Stimulated activated CD4-positive, alpha-beta T cell treated with anti-CD3 and anti-CD28 coated beads, TNF-alpha, amount 100 ng/mL, for 1 hour (primary cell): ENCODE measurements around the gene SREBF1.

Experiments used
- DNase-seq, 3 donors: peaks; one replicate each; pipeline ENCODE4 v3.0.0-alpha.2; 2020; ENCODE audit warnings: low read depth in 3 of 3, low spot score in 1 of 3

The SREBF1 gene

DNA sequence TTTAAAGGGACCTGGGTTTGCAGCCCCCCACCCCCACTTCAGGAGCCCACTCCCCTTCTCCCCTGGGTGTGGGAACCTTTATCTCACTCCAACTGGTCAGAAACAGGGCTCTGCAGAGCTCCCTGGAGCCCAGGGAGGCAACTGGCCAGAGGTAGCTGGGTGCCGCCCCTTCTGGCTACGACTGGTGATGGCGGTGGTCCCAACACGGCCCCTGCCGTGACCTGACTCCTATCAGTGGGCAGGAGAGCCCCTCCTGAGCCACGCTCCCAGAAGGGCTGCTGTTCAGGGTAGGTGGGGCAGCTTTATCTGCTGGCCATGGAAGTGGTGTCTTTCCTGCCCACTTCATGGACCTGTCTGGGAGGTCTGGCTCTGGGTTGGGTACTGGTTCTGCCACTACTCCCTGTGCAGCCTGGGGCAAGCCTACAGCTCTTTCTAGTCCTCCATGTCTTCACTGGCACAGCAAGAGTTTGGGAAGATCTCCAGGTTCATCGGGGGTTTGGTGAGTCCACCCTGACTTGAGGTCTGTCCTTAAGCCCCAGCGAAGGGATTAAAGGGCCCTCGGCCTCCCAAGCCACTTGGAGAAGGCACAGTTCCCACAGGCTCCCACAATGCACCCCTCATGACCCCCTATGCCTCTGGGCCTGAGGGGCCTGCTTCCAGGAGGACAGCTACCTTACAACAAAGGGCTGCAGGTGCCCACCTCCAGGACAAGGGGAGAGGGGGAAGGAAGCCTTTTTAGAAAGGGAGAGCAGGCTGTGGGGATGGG, 5.5 kb upstream of the SREBF1 start:
- no peak for DNase-seq

DNA sequence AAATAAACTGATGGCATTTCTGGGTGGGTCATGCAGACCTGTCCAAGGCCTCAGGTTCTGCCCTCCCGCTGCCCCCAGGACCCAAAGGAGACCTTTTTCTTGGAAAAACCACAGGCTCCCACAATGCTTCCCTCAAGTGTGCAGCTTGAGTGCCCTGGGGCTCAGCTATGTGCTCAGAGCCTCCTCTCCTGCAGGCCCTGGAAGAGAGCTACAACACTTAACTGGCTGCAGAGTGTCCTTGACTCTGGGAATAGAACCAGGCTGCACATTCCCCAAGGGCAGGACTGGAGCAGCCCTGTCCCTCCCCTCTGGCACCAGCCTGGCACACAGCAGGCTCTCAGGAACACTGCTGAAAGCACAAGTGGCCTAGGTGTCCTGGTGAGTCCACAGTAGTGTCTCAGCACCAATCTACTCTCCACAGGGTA, 4.8 kb upstream of the SREBF1 start:
- no peak for DNase-seq

DNA sequence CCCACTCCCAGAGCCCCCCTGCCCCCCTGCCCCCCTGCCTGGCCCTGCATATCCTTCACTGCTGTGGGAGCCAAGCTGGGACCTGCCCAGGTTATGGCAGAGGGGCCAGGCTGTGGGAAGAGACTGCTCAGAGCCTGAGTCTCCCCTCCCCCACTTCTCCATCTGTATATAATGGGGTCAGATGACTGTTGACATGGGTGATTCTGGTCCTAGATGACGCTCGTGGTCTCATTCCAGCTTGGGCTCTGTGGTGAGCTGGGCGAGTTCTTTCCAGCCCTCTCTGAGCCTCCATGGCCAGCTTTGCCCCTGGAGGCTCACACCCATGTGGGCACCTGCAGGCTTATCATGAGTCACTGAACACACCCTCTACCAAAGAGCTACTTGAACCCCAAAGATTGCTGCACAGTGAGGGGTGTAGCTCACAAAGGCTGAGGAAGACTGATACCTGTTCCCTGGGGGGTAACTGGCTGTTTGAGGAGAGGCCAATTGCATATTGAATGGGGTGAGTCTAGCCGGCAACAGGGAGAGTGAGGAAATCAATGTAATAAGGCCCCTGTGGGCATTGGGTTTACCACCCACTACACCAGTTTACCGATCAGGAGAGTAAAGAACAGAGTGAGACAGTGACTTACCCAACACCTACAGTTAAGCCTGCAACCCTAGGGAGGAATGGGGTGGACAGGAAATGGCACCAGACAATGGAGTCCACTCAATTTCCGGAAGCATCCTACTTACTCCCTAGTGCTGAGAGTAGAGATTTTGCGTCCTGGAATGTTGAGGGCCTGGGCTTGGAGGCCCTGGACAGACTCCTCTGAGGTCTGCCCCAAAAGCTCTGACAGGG, 4.2 kb upstream of the SREBF1 start:
- DNase-seq = no peak

DNA sequence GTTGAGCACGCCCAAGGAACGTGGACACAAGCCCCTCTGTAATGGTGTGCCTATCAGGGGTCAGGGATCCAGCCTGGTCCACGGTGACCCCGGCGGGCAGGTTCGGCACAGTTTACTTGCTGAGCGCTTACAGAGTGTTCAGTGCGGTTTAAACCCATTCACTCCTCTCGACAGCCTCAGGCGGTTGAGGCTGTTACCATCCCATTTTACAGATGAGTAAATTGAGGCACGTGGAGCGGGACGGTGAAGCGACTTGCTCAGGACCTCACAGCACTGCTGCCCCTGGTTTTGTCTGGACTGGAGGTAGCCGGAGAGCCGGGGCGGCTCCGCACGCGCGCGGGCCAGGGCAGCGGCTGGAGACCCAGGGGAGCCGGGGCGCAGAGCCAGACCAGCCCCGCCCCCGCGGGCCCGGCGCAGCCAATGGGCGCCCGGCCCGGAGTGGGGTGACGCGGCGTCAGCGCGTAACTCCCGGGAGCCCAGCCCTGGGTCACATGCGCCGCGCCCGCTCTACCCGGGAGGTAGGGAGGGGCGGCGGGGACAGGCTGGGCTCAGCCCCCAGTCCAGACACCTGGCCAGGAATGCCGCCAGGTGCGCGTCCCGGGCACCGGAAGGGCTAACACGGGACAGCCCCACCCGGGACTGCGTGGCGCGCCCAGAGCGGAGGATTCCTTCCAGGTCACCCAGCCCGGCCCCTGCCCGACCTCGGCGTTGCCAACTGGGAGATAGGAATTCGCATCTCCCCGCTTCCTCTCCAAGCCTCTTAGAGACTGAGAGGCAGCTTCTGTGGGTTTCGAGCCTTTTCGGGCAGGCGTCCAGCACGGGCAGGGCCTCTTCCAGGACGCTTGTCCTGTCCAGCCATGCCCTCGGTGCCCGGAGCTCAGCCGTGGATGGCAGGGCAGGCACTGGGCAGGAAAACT, 3.3 kb upstream of the SREBF1 start:
- DNase-seq = peak; percentile 21 to 67 (median 60)

DNA sequence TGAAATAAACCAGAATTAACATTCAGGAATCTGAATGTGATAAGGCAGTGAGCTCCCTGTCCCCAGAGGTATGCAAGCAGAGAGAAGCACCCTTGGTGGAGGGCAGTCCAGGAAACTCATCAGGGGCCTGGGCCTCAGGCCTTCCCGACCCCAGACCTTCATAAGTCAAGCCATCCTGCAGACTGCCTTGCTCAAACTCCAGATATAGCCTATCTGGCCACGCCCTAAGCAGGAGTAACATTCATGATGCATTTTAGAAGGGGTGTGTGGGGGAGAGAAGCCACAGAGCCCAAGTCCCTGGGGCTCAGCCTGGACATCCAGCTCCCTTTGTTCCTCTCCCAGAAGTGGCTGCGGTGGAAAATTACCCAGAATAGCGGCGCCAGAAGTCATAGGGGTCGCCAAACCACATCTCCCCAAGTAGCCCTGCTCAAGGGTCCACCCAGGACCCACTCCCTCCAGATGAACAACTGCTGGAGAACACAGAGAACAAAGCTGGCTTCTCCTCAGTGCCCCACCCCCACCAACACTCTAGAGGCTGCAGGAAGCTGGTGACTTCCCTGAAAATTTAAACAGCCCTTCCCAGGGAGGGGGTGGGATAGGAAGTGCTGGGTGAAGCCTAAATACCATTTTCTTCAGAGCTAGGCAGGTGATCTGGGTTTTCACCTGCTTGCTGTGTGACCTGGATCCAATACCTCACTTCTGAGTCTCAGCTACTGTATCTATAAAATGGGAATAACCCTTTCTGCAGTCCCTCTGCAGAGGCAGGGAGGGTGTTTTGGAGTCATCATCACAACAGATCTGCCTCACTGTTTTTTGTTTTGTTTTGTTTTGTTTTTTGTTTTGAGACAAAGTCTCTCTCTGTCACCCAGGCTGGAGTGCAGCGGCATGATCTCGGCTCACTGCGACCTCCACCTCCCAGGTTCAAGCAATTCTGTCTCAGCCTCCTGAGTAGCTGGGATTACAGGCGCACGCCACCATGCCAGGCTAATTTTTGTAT, 1.5 kb upstream of the SREBF1 start:
- no peak for DNase-seq

DNA sequence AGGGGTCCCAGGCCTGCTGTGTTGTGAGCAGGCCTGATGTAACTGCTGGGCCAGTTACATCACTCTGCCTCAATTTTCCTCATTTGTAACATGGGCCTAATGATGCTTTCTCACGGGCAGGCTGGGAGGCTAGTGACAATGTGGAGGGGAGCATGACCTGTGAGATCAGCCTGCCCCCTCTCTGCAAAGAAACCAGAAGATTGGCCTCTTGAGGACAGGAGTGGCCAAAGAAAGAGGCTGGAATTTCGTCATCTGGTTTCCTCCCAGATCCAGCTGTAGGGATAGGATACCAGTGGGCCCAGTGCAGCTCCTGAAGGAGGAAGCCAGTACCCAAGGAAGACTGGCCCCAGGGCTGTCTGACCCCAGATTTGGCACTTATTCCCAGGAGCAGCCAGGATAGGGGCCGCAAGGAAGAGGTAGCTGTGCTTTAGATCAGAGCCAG, 615 bp upstream of the SREBF1 start:
- no peak for DNase-seq

DNA sequence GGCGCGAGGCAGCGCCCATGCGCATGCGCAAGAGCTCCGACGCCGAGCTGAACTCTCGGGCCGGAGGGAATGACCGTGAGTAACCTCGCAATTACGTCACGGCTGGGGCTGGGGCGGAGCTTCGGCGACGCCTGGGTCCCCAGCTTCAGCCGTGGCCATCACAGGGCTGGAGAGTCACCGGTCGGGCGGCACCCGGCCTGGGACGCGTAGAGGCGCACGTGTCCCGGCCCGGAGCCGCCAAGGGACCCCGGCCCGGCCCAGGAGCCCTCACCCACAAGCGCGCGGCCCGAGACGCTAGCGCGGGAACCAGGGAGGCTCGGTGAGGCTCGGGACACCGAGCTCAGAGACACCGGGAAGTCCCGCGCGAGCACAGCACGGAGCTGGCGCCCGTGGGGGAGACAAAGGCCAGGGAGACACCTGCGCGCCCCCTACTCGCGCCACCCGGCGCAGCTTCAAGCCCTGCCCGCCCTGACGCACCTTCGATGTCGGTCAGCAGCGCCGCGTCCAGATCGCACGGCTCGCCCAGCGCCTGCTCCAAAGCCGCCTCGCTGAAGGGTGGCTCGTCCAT, 452 bp downstream of the SREBF1 start:
- peak; percentile 89 to 95 (median 92) for DNase-seq

DNA sequence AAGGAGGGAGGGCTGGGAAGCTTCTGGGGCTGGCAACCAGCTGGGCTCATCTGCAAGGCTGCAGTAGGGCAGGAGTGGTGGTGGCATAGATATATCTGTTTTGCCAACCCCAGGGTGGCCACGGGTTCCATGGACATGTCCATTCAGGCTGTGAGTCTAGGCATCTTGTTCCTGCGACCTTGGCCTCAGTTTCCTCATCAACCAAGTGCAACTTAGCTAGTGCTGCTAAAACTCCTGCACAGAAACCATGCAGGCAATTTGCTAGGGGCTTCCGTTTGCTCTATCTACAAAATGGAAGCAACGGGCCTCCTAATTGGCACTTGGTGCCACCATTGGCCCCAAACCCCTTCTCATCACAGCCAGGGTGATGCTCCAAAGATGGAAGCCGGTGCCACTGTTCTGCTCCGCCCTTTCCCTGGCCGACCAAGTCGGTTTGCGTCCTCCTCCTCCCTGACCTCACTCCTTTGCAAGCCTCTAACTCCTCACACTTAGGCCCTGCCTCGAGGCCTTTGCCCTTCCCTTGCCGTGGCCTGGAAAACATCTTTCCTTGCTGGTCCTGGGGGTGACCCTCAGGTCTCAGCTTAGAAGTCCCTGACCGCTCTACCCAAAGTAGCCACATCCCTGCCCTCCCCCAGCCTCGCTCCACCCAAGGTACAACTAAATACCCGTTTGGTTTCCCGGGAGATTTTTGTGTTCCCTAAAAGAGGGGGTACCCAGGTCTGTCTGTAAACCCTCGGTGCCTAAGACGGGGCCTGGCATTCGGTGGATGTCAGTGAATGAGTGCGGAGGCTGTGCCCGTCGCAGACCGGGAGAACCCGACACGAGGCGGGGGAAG, 1.2 kb downstream of the SREBF1 start:
- no peak for DNase-seq

DNA sequence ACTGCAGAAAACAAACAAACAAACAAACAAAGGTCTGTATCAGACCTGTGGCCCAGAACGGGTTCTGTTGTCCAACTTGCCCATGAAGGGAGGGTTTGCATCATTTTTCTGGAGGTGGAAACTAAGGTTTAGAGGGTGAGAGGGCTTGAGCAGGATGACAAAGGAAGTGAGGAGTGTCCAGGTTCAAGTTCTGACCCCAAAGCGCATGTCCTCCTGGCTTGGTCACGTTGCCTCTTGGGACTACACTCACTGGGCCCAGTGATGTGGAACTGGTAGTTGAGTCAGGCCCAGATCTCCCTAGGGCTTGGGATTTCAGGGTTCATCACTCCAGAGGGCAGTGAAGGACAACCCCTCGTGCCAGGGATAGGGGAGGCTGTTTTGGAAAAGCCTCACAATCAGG, 1.8 kb downstream of the SREBF1 start:
- DNase-seq = no peak

DNA sequence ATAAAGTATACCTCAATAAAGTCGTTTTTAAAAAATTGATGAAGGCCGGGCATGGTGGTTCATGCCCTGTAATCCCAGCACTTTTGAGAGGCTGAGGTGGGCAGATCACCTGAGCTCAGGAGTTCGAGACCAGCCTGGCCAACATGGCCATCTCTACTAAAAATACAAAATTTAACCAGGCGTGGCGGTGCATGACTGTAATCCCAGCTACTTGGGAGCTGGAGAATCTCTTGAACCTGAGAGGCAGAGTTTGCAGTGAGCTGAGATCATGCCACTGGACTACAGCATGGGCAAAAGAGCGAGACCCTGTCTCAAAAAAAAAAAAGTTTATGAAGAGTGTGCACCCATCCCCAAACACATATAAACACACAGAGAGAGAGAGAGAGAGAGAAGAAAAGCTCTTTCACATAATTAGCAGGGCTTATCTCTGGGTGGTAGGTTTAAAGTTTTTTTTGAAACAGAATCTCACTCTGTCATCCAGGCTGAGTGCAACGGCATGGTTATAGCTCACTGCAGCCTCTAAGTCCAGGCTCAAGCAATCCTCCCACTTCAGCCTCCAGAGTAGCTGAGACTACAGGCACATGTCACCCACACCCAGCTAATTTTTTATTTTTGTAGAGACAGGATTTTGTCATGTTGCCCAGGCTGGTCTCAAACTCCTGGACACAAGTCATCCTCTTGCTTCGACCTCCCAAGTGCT, 3.0 kb downstream of the SREBF1 start:
- DNase-seq = no peak

DNA sequence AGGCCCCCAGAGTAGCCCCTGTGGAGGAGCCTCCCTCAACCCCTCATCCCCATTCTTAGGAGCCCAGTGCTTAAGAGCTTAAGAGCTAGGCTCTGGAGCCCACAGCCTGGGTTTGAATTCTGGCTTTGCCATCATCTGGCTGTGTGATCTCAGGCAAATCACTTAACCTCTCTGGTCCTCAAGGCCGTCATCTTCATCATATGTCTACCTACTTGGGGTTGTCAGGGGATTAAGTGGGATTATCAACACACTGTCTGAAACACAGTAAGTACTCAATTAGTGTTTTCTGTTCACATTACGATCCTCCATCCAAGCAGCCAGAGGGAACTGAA, 4.8 kb downstream of the SREBF1 start:
- no peak for DNase-seq

DNA sequence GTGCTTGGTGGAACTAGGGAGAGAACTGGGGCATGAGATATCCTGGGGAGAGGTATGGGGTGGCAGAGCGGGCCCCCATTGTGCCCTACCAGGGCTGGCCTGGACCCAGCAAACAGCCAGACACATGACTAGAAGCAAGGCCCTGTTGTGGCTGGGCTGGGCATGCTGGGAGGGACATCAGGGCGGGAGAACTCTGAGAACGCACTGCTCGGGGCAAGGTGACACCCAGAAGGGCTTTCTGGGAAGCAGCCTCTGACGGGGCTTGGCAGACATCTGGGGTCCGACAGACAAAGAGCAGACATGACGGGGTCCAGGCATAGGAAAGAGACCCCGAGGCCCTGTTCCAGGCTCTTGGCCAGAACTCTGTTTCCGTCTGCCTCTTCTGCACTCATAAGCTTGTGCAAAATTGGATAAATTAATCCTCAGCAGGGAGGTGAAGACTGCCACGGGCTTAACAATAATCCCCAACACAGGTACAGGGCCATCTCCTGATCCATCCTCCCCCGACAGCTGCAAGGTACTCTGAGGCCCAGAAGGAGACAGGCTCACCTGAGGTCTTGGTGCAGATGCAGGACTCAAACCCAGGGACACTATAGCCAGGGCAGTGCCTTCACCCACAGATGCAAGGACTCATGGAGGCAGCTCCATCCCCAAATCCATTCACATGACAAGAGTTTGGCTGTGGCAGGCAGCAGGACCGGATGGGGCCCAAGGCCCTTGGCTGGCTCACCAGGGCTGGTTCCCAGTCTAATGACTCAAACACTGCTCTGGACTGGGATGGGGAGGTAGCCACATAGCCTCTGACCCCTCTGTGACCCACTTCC, 5.4 kb downstream of the SREBF1 start:
- no peak for DNase-seq

DNA sequence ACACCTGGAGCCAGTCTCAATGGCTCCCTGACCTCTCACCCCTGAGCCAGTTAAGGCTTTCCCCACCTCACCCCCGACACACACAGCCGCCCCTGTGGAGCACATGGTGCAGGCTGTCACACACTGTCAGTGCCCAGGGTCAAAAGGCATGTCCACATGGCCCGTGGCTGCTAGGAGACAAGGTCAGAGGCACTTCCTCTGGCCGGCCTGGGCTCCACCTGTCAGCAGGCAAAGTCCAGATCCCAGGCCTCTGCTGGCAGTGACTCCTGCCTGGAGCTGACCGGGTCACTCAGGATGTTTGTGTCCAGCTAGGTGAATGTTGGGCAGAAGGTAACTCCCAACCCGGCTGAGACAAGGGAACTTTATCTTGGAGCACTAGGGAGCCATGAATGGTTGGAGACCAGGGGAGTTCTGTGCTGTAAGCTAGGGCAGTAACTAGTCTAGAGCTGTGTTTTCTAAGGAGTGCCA, 6.0 kb downstream of the SREBF1 start:
- DNase-seq = no peak

DNA sequence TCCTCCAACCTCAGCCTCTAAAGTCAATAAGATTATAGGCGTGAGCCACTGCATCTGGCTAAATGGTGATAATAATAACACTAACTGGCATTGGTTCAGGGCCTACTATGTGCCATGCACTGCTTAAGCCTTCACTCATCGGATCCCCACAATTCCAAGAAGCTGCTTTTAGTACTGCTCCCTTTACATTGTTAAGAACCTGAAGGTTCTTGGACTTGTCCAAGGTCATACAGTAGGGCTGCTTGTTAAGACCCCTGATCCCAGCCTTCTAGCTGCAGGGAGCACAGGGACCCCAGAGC, 6.6 kb downstream of the SREBF1 start:
- no peak for DNase-seq

DNA sequence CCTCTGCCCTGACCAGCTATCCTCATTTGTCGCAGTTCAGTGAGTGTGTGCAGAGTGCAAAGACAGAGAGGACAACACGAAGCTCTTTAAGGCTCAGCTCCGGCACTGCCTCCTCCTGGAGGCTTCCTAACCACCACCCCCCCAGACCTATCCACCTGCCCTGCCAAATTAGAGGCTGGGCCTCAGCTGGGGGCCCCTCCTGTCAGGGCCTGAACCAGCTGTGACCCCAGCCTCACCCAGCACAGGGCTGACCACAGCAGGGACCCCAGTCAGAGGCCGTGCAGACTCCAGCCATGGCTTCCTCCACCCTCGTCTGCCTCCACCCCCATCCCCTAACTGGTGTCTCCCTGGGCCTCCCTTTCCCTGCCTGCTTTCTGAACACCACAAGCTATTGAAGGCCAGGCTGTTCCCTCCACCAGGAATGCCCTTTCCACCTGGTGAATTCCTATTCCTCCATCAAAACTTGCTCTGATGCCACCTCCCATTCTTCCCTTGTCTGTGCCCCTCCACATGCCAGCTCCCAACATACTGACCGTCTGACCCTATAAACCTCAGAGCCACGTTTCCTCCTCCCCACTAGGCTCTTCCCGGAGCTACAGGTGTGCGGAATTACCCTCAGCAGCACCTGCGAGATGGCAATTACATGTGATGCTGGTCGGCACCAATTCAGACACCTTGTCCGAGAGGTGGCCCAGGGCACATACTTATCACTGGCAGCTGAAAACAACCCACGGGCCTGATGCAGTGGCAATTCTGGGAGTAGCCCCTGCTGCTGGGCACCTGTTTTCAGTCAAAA, 8.8 kb downstream of the SREBF1 start:
- DNase-seq = no peak

DNA sequence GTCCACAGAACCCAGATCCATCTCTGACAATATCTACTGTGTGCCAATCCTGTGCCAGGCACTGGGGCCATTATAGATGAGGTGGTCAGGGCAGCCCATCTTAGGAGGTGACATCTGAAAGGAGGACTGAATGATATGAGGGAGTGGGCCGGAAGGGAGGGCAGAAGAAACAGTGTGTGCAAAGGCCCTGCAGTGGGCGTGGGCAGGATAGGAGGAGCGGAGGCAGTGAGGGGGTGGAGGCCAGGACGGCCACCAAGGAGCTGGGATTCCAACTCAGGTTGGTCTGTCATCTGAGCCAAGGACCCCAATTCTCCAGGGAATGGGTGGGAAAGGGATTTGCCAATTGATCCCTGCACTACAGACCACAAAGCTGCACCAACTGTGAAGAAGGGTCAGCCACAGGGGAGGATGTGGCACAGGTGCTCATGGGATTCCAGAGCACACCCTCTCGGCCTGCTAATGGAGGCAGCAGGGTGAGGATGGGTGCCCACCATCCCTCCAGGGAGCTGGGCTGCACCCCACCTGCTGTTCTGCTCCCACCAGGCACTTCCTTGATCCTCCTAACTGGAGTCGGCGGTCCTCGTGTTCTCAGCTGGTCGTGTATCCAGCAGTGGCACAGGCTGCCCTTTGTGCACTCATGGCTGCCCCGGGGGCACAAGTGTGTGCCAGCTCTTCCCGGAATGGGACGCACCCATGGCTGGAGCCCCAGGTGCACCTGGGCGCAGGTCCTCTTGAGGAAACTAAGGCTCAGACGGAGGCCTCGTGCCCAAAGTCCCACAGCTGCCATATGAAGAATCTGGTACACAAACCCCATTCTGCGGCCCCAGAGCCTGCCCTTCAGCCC, 9.6 kb downstream of the SREBF1 start:
- DNase-seq = no peak
